HUES6 (cell line): ENCODE results near the gene KCNQ4.
A peak's percentile ranks its signal among the peaks of the same experiment; 100 is the strongest.

Experiments
- H3K27ac ChIP-seq: 2 replicates; pipeline ENCODE4 v1.7.0; 2013; ENCODE audit warnings: low read depth, mild to moderate bottlenecking, low read length, inconsistent platforms
- H3K27me3 ChIP-seq: 2 replicates; pipeline ENCODE4 v1.6.1; 2013; ENCODE audit warnings: low read length; ENCODE audit not compliant: control insufficient read depth, insufficient read depth
- H3K36me3 ChIP-seq: 2 replicates; pipeline ENCODE4 v1.6.1; 2013; ENCODE audit warnings: low read length; ENCODE audit not compliant: control insufficient read depth, insufficient read depth
- H3K4me1 ChIP-seq: 2 replicates; pipeline ENCODE4 v1.6.1; 2013; ENCODE audit warnings: low read length; ENCODE audit not compliant: control insufficient read depth, insufficient read depth
- H3K4me3 ChIP-seq: 2 replicates; pipeline ENCODE4 v1.5.1; 2013; ENCODE audit warnings: low read depth, low read length
- H3K9ac ChIP-seq: one replicate; pipeline ENCODE4 v1.6.1; 2013; ENCODE audit warnings: mild to moderate bottlenecking, low read length
- H3K9me3 ChIP-seq: 2 replicates; pipeline ENCODE4 v1.6.1; 2013; ENCODE audit warnings: low read depth, low read length; ENCODE audit not compliant: control insufficient read depth, insufficient read depth

KCNQ4 gene

DNA sequence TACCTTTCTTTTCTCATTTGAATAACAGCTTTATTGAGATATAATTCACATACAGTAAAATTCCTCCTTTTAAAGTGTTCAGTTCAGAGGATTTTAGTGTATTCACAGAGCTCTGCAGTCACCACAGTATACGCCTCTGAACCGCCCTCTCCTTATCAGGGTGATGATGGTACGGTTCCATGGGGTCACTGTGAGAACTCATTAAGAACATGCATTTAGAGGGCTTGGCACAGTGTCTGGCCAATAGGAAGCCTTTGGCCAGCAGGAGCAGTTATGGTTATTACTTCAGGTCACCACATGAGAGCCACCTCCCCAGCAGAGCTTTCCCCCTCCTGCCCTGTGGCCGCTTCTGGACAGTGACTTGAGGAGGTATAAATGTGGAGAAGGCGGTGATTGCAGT, 27.3 kb downstream of the KCNQ4 start:
- Histone ChIP-seq H3K27ac (no peak overlapping the region), H3K9ac (no peak overlapping the region), H3K27me3 (peaks cover under 1% of the 10 kb centered on the region; the same call in 1 of the 2 replicates), H3K9me3 (no peaks in the 10 kb centered on the region), H3K4me1 (peaks cover 16% of the 10 kb centered on the region), H3K36me3 (no peaks in the 10 kb centered on the region), H3K4me3 (no peak overlapping the region)

GRCh38 chr1:40815420-40815819, 31.8 kb downstream of the KCNQ4 start:
- Histone ChIP-seq H3K4me1 (peaks cover 2% of the 10 kb centered on the region; the same call in 1 of the 2 replicates), H3K27ac (no peak overlapping the region), H3K36me3 (no peaks in the 10 kb centered on the region), H3K9me3 (no peaks in the 10 kb centered on the region), H3K9ac (no peak overlapping the region), H3K4me3 (no peak overlapping the region), H3K27me3 (peaks cover 26% of the 10 kb centered on the region)

DNA sequence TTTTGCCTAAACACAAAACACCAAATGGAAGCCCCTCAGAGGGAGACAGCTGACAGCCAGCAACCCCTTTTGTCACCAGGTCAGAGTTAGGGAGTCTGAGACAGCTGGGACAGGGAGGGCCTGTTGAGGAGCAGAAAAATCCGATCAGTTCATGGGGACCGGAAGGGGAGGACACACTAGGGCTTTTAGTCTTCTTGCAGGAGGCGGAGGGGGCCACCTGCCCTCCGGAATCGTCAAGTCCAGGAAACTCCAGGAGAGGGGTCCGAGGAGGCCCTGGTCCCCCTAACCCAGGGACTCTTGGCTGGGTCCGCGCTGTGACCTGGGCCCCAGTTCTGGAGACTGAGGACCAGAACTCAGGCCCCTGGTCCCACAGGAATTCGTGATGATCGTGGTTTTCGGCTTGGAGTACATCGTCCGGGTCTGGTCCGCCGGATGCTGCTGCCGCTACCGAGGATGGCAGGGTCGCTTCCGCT, 34.2 kb downstream of the KCNQ4 start:
- no peak overlapping the region for H3K9ac ChIP-seq
- H3K27me3 ChIP-seq, result peaks cover 26% of the 10 kb centered on the region
- H3K27ac ChIP-seq, result no peak overlapping the region
- no peaks in the 10 kb centered on the region for H3K9me3 ChIP-seq
- peak overlapping the region; percentile 62 for H3K4me3 ChIP-seq
- no peaks in the 10 kb centered on the region for H3K36me3 ChIP-seq
- peaks cover 2% of the 10 kb centered on the region; the same call in 1 of the 2 replicates for H3K4me1 ChIP-seq

DNA sequence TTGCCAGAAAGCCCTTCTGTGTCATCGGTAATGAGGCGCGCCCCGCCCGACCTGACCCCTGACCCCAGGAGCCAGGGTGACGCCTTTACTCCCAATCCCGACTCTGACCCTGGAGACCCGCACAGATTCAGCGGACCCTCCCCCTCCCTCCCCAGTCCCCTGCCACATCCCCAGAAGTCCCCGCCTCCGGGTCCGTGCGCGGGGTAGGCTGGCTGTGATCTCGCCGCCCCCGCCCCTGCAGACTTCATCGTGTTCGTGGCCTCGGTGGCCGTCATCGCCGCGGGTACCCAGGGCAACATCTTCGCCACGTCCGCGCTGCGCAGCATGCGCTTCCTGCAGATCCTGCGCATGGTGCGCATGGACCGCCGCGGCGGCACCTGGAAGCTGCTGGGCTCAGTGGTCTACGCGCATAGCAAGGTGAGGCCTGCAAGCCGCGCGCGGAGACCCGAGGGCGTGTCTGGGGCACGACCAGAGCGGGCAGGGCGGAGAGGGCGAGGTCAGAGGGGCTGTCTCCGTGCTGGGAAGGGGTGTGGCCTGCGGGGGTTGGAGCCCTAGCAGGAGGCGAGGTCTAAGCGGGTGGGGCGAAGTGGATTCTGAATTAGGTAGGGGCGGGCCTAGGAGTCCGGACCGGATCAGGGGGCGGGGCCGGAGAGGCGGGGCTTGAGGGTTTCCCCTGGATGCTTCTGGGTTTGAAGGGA, 34.8 kb downstream of the KCNQ4 start:
- Histone ChIP-seq H3K9me3 (no peaks in the 10 kb centered on the region), H3K27me3 (peaks cover 26% of the 10 kb centered on the region), H3K27ac (no peak overlapping the region), H3K36me3 (no peaks in the 10 kb centered on the region), H3K4me1 (peaks cover 2% of the 10 kb centered on the region; the same call in 1 of the 2 replicates), H3K4me3 (peak overlapping the region; percentile 62), H3K9ac (no peak overlapping the region)

- H3K9ac ChIP-seq, result no peak overlapping the region
- no peaks in the 10 kb centered on the region for H3K36me3 ChIP-seq
- H3K4me1 ChIP-seq, result peaks cover 3% of the 10 kb centered on the region; the same call in 1 of the 2 replicates
- H3K27ac ChIP-seq, result no peak overlapping the region
- peaks cover 26% of the 10 kb centered on the region for H3K27me3 ChIP-seq
- peak overlapping the region; percentile 62 for H3K4me3 ChIP-seq
- no peaks in the 10 kb centered on the region for H3K9me3 ChIP-seq
Measured at GRCh38 chr1:40819101-40819500, 35.5 kb downstream of the KCNQ4 start.

DNA sequence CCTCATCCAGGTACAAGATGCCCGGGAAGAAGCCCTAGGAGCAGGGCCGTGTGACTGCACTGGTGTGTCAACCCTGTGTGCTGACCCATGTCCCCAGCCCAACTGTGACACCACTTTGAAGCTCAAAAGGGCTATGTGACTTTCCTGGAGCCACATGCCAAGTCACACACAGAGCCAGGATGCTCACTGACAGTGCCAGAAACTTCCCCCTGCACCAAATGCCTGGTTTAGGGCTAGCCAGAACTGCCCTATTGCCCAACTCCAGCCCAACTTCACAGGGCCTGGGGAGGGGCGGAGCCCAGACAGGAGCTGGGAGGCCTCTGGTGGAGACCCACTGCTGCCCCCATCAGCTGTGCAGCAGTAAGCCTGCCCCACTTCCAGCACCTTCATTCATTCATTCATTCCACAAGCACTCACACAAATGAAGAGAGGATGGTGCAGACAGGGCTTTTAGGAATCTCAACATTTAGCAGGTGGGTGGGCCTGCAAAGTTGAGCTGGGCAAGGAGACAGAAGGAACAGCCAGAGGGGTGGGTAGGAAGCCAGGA, 36.7 kb downstream of the KCNQ4 start:
- Histone ChIP-seq H3K9ac (no peak overlapping the region), H3K4me3 (no peak overlapping the region), H3K27ac (no peak overlapping the region), H3K36me3 (no peaks in the 10 kb centered on the region), H3K4me1 (peaks cover 15% of the 10 kb centered on the region), H3K9me3 (no peaks in the 10 kb centered on the region), H3K27me3 (peaks cover 26% of the 10 kb centered on the region)

- peaks cover 24% of the 10 kb centered on the region for H3K27me3 ChIP-seq
- no peaks in the 10 kb centered on the region for H3K9me3 ChIP-seq
- H3K9ac ChIP-seq, result no peak overlapping the region
- H3K36me3 ChIP-seq, result no peaks in the 10 kb centered on the region
- no peak overlapping the region for H3K4me3 ChIP-seq
- H3K27ac ChIP-seq, result no peak overlapping the region
- H3K4me1 ChIP-seq, result peaks cover 23% of the 10 kb centered on the region
Measured at GRCh38 chr1:40820911-40821693, 37.5 kb downstream of the KCNQ4 start.

DNA sequence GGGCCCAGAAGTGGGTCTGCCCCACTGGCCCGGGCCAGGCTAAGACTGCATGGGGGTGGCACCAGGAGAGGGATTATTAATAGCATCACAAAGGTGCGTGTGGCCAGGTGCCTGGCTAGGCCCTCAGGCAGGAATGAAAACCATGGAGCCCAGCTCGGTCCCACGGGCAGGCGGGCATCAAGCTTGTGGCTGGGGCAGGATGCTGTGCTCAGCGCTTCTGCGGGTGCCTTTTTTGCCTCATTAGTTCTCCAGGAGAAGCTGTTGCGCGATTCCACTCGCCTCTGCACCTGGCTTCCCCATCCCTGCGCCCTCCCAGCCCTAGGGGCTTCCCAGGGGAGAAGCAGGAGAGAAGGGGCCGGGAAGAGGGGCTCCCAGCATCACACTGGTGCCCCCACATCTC, 39.3 kb downstream of the KCNQ4 start:
- no peaks in the 10 kb centered on the region for H3K36me3 ChIP-seq
- H3K4me3 ChIP-seq, result no peak overlapping the region
- H3K4me1 ChIP-seq, result peaks cover 24% of the 10 kb centered on the region
- no peak overlapping the region for H3K27ac ChIP-seq
- peaks cover 6% of the 10 kb centered on the region for H3K27me3 ChIP-seq
- no peak overlapping the region for H3K9ac ChIP-seq
- no peaks in the 10 kb centered on the region for H3K9me3 ChIP-seq

- no peaks in the 10 kb centered on the region for H3K36me3 ChIP-seq
- H3K27ac ChIP-seq, result no peak overlapping the region
- no peak overlapping the region for H3K9ac ChIP-seq
- no peaks in the 10 kb centered on the region for H3K9me3 ChIP-seq
- H3K4me1 ChIP-seq, result peaks cover 24% of the 10 kb centered on the region
- H3K4me3 ChIP-seq, result no peak overlapping the region
- H3K27me3 ChIP-seq, result peaks cover 1% of the 10 kb centered on the region; the same call in 1 of the 2 replicates
Measured at GRCh38 chr1:40823345-40823744, 39.8 kb downstream of the KCNQ4 start.

DNA sequence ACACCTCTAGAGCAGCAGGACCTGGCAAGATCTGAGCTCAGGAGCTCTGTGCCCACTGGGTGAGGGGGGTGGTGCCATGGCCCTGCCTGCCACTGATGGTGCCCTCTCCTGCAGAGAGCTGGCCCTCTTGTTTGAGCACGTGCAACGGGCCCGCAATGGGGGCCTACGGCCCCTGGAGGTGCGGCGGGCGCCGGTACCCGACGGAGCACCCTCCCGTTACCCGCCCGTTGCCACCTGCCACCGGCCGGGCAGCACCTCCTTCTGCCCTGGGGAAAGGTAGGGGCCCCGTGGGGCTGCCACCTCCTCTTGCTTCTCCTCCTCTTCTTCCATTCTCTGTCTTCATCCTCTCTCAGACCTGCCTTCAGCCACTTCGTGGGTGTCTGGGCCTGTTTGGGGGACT, 40.4 kb downstream of the KCNQ4 start:
- Histone ChIP-seq H3K36me3 (no peaks in the 10 kb centered on the region), H3K9ac (no peak overlapping the region), H3K27me3 (no peaks in the 10 kb centered on the region), H3K4me1 (peaks cover 24% of the 10 kb centered on the region), H3K27ac (no peak overlapping the region), H3K4me3 (no peak overlapping the region), H3K9me3 (no peaks in the 10 kb centered on the region)
